ENCODE results near the gene STS. TPM values are rescaled to one million over a fixed set of nuclear protein-coding genes. Genes with fewer than 3 reads are reported as not detected.

Gene STS
- total RNA-seq, 3 donors from 2014 or later: 9.8 to 17.0 (median 10.8) TPM

DNA sequence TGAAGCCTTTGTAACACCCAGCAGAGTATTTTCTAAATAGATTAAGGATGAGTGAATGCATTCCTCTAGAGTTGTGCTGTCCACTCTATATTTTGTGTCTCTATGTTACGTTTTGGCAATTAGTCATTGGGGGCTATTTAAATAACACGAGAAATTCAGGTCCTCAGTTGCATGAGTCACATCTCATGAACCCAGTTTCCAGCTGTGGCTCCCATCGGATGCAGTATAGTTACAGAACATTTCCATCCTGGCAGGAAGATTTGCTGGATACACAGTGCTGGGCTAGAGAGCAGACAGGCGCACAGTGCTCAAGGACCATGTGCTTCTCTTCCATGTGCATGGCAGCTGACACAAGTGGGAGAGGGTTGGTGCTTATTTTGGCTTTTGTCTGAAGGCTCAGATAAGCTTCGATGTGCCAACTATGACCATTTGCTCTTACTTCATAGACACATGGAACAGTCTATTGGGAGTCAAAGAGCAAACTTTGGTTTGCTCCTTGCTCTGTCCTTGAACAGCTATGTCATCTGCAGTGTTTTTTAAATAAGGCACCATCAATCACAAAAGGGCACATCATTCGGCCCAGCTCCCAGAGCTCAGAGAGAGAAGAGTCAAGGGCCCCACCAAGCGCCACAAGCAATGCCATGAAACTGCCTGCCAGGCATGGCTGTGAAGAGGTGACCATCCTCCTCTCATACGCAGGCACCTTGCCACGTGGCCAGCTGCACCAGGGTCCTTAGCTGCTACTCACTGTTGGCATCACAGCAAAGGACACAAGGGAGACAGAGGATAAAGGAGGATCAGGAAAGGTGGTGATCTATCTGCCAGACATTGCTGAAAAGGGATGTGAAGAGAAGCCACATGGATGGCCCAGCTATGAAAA lies 8.1 kb upstream of the STS start:
- Histone ChIP-seq H3K36me3 (no peaks in the 10 kb centered on the region), H3K9me3 (no peaks in the 10 kb centered on the region), H3K27ac (no peak overlapping the region), H3K27me3 (no peaks in the 10 kb centered on the region), H3K4me1 (no peaks in the 10 kb centered on the region), H3K4me3 (no peak overlapping the region)
- intact Hi-C loops (cut with DNase I; ENCODE audit: low total_unique reads): no loop called here
- TF ChIP-seq POLR2AphosphoS5 (IDR thresholded peaks at IDR 0.05): no peak
- TF ChIP-seq, protein P1, sequence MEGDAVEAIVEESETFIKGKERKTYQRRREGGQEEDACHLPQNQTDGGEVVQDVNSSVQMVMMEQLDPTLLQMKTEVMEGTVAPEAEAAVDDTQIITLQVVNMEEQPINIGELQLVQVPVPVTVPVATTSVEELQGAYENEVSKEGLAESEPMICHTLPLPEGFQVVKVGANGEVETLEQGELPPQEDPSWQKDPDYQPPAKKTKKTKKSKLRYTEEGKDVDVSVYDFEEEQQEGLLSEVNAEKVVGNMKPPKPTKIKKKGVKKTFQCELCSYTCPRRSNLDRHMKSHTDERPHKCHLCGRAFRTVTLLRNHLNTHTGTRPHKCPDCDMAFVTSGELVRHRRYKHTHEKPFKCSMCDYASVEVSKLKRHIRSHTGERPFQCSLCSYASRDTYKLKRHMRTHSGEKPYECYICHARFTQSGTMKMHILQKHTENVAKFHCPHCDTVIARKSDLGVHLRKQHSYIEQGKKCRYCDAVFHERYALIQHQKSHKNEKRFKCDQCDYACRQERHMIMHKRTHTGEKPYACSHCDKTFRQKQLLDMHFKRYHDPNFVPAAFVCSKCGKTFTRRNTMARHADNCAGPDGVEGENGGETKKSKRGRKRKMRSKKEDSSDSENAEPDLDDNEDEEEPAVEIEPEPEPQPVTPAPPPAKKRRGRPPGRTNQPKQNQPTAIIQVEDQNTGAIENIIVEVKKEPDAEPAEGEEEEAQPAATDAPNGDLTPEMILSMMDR (IDR thresholded peaks at IDR 0.05): no peak
- no peak for TF ChIP-seq POLR2A (IDR thresholded peaks at IDR 0.05)
- DNase-seq (ENCODE audit: low spot score in 2 of 2): no peak

DNA sequence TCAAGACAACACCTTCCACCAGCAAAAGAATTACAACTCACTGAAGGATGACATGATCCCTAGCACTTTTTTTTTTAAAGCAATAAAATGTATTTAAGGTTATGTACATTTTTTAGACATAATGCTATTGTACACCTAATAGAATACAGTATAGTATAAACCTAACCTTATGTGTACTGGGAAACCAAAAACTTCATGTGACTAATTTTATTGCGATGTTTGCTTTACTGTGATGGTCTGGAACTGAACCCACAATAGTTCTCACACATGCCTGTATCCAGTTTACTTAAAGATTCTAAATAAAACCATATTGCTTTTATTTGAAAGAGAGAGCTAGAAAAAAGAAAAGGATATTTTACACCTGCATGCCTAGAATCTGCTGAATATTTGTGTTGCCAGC lies 4.4 kb upstream of the STS start:
- intact Hi-C loops (cut with DNase I; ENCODE audit: low total_unique reads): no loop called here
- H3K27ac ChIP-seq: no peak overlapping the region
- no peaks in the 10 kb centered on the region for H3K27me3 ChIP-seq
- H3K36me3 ChIP-seq: no peaks in the 10 kb centered on the region
- H3K4me1 ChIP-seq: no peaks in the 10 kb centered on the region
- no peak for DNase-seq (ENCODE audit: low spot score in 2 of 2)
- H3K4me3 ChIP-seq: no peak overlapping the region
- no peaks in the 10 kb centered on the region for H3K9me3 ChIP-seq
- TF ChIP-seq POLR2AphosphoS5 (IDR thresholded peaks at IDR 0.05) (no peak), POLR2A (IDR thresholded peaks at IDR 0.05) (no peak)
- TF ChIP-seq, protein P1 (IDR thresholded peaks at IDR 0.05): no peak

DNA sequence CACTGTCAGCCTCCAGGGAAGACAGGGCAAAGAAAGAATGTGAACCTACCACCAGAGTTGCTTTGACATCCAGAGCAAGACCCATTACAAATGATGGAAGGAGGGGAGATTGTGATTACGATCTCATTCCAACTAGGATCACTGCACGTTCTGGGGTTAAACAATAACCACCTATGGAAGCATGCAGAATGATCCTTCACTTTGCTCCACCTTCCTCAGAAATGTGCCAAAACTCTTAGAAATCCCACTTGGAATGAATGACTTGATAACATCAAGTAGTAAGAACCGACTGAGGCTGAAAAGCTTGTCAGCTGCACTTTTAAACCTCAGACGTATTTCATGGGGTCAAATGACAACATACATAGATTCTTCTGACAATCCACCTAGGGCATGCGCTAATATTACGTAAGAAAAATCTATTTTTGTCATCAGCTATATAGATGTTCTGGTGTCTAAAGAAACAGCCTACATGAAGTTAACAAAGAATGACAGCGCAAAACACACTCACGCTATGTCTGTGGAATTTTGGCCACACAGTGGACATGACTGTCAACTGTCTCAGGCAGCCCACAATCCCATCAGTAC lies 3.5 kb upstream of the STS start:
- H3K4me1 ChIP-seq: no peaks in the 10 kb centered on the region
- no peak overlapping the region for H3K27ac ChIP-seq
- TF ChIP-seq, protein P1 (IDR thresholded peaks at IDR 0.05): no peak
- TF ChIP-seq POLR2AphosphoS5 (IDR thresholded peaks at IDR 0.05): no peak
- TF ChIP-seq POLR2A (IDR thresholded peaks at IDR 0.05): no peak
- intact Hi-C loops (cut with DNase I; ENCODE audit: low total_unique reads): no loop called here
- no peaks in the 10 kb centered on the region for H3K36me3 ChIP-seq
- no peak overlapping the region for H3K4me3 ChIP-seq
- no peaks in the 10 kb centered on the region for H3K9me3 ChIP-seq
- no peaks in the 10 kb centered on the region for H3K27me3 ChIP-seq
- DNase-seq (ENCODE audit: low spot score in 2 of 2): no peak

DNA sequence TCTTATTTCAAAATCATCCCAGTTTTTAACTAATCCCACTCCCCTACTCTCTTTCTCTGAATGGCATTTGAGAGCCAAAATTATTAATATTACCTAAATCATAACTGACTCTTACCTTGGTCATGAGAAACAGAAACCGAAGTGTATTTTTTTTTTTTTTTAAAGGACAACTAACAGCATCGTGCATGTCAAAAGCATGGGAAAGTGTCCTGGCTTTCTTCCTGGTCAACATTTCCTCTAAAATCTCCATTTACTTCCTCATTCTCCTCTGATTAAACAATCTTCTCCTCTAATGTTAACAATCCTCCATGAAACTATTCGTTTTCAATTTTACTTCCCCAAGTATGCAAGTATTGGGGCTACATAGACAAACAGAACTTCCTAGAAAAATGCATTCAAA lies 2.1 kb upstream of the STS start:
- no peak for TF ChIP-seq POLR2AphosphoS5 (IDR thresholded peaks at IDR 0.05)
- TF ChIP-seq, protein P1 (IDR thresholded peaks at IDR 0.05): no peak
- no peak for TF ChIP-seq POLR2A (IDR thresholded peaks at IDR 0.05)
- Histone ChIP-seq H3K27ac (peak overlapping the region in 1 of 2 donors; percentile 48), H3K9me3 (no peaks in the 10 kb centered on the region), H3K27me3 (no peaks in the 10 kb centered on the region), H3K4me3 (no peak overlapping the region), H3K4me1 (no peaks in the 10 kb centered on the region), H3K36me3 (no peaks in the 10 kb centered on the region)
- intact Hi-C loops (cut with DNase I; ENCODE audit: low total_unique reads): no loop called here
- no peak for DNase-seq (ENCODE audit: low spot score in 2 of 2)

DNA sequence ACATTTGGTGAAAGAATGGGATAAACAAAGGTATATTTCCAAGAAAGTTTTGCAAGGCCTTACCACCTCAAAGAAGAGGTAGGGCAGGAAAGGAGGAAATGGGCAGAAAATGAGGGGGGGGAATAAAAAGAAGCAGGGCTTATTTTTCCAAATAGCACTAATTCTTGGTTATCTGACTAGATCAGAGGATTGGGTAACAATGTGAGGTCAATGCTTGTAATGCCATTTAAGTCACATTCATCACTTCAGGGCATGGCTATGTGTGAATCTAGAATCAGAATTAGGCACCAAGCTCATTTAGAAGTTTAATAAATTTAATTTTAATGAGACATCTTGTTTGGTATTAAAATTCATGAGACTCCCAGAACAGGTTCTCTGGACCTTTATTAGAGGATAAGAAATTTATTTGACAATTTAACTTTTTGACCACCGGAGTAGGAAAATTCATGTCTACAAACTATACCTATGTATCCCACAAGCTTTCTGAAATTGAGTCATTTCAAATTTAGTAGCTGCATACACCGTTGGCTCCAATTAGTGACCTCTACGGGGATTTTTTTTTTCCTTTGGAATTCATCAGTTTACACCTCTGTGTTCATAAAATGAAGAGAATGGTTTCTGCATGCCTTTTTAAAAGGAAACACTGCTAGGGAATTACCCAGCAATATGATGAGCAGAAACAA lies 1.4 kb upstream of the STS start:
- TF ChIP-seq POLR2AphosphoS5 (IDR thresholded peaks at IDR 0.05) (no peak), POLR2A (IDR thresholded peaks at IDR 0.05) (no peak)
- TF ChIP-seq, protein P1 (IDR thresholded peaks at IDR 0.05): no peak
- H3K4me1 ChIP-seq: no peaks in the 10 kb centered on the region
- H3K9me3 ChIP-seq: no peaks in the 10 kb centered on the region
- intact Hi-C loops (cut with DNase I; ENCODE audit: low total_unique reads): no loop called here
- no peaks in the 10 kb centered on the region for H3K27me3 ChIP-seq
- no peaks in the 10 kb centered on the region for H3K36me3 ChIP-seq
- no peak for DNase-seq (ENCODE audit: low spot score in 2 of 2)
- H3K27ac ChIP-seq: peak overlapping the region in 1 of 2 donors; percentile 48
- no peak overlapping the region for H3K4me3 ChIP-seq
